Fibroblast of lung (primary cell): ENCODE measurements around the gene LHFPL6. TPM values are rescaled to one million over a fixed set of nuclear protein-coding genes. Genes with fewer than 3 reads are reported as not detected.

Experiments used
- DNase-seq, 2 donors: peaks; one replicate each; pipeline versions ENCODE4 v3.0.0 to v3.0.0-alpha.2; 2010; ENCODE audit warnings: low read depth in 2 of 2
- H2AFZ ChIP-seq: 2 replicates; pipeline ENCODE4 v1.5.1; 2012; ENCODE audit warnings: low read length, control low read depth, inconsistent platforms
- H3K27ac ChIP-seq: 2 replicates; pipeline ENCODE4 v1.5.1; 2011; ENCODE audit warnings: low read length, control low read depth; ENCODE audit not compliant: insufficient read depth
- H3K27me3 ChIP-seq: 2 replicates; pipeline ENCODE4 v1.5.1; 2011; ENCODE audit warnings: mild to moderate bottlenecking, low read length; ENCODE audit not compliant: control insufficient read depth, insufficient read depth
- H3K36me3 ChIP-seq: 2 replicates; pipeline ENCODE4 v1.5.1; 2011; ENCODE audit warnings: low read length; ENCODE audit not compliant: control insufficient read depth, insufficient read depth
- H3K4me1 ChIP-seq: 2 replicates; pipeline ENCODE4 v1.5.1; 2011; ENCODE audit warnings: low read length; ENCODE audit not compliant: control insufficient read depth, insufficient read depth; ENCODE audit errors: extremely low read depth
- H3K4me2 ChIP-seq: 2 replicates; pipeline ENCODE4 v1.5.1; 2011; ENCODE audit warnings: low read length, control low read depth; ENCODE audit not compliant: insufficient read depth; ENCODE audit errors: extremely low read depth
- H3K4me3 ChIP-seq, 4 experiments: fragments of 200-600 bp in 1 of 4; sonication (generic) in 1 of 4; replicated peaks in 1 of 4; 2 replicates each; pipeline ENCODE4 v1.5.1; 2011 to 2016; ENCODE audit warnings: low read length in 4 of 4, low read depth in 3 of 4, mild to moderate bottlenecking in 3 of 4, control low read depth in 2 of 4, inconsistent platforms in 1 of 4, mixed read lengths in 1 of 4; ENCODE audit not compliant: insufficient read depth in 1 of 4; ENCODE audit errors: control extremely low read depth in 1 of 4
- H3K79me2 ChIP-seq: 2 replicates; pipeline ENCODE4 v1.5.1; 2012; ENCODE audit warnings: mild to moderate bottlenecking, low read length, inconsistent platforms; ENCODE audit not compliant: control insufficient read depth, insufficient read depth
- H3K9ac ChIP-seq: 2 replicates; pipeline ENCODE4 v1.5.1; 2011; ENCODE audit warnings: mild to moderate bottlenecking, low read length, control low read depth; ENCODE audit not compliant: insufficient read depth
- H3K9me3 ChIP-seq: 2 replicates; pipeline ENCODE4 v1.5.1; 2012; ENCODE audit warnings: low read depth, low read length; ENCODE audit not compliant: control insufficient read depth, insufficient read depth
- H4K20me1 ChIP-seq: 2 replicates; pipeline ENCODE4 v1.5.1; 2011; ENCODE audit warnings: low read length; ENCODE audit not compliant: control insufficient read depth, insufficient read depth; ENCODE audit errors: extremely low read depth
- EZH2 ChIP-seq: IDR thresholded peaks from 2 replicates; pipeline ENCODE4 v1.5.1; 2012; ENCODE audit warnings: low read length, control low read depth, mild to moderate bottlenecking; ENCODE audit errors: missing control alignments
- polyA plus RNA-seq, 2 donors: library from polyadenylated mRNA; depleted of rRNA in 1 of 2; stranded (reverse) in 1 of 2; unstranded in 1 of 2; fragments of >200 nt; gene quantifications; 2 replicates each; pipeline ENCODE4 v1.2.1, GENCODE V29; 2011 to 2012; ENCODE audit warnings: missing spikeins in 1 of 2
- total RNA-seq: library from RNA; depleted of rRNA; stranded (reverse); fragments of >200 nt; gene quantifications from 2 replicates; pipeline ENCODE4 v1.2.1, GENCODE V29; 2014
- TF ChIP-seq, protein P1 (sequence below), 2 donors: IDR thresholded peaks in 1 of 2; conservative IDR thresholded peaks in 1 of 2; 1 replicate in 1 of 2; 2 replicates in 1 of 2; pipeline ENCODE4 v1.5.1; 2011 to 2012; ENCODE audit warnings: low read length in 2 of 2, control low read depth in 1 of 2, inconsistent platforms in 1 of 2, low read depth in 1 of 2, mild to moderate bottlenecking in 1 of 2

The LHFPL6 gene
- total and polyA plus RNA-seq, 2 donors (not counting 1 experiment from before 2014, with no cell fraction given), result 42.4 to 86.8 TPM

DNA sequence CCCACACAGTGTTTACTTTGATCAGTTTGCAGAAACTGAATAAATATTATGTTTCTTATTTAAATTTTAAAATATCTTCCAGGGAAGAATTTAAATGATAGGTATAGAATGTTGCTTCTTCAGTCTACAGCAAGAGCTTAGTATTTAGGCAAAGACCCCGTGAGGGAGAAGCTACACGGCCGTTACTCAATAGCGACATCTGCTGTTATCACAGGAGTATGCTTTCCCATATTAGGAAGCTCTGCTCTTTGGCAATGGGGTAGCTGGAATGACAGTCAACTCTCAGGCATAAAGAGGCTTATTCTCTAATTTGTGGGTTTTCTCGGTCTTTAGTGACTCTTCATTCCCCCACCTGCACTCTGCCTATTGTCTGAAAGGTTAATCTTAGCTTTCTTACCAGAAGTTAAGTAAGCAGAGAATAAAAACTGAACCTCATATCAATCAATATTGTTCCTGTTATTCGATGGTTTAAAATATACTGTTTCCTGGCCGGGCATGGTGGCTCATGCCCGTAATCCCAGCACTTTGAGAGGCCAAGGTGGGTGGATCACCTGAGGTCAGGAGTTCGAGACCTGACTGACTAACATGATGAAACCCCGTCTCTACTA, 13.2 kb upstream of the LHFPL6 start:
- TF ChIP-seq, protein P1, sequence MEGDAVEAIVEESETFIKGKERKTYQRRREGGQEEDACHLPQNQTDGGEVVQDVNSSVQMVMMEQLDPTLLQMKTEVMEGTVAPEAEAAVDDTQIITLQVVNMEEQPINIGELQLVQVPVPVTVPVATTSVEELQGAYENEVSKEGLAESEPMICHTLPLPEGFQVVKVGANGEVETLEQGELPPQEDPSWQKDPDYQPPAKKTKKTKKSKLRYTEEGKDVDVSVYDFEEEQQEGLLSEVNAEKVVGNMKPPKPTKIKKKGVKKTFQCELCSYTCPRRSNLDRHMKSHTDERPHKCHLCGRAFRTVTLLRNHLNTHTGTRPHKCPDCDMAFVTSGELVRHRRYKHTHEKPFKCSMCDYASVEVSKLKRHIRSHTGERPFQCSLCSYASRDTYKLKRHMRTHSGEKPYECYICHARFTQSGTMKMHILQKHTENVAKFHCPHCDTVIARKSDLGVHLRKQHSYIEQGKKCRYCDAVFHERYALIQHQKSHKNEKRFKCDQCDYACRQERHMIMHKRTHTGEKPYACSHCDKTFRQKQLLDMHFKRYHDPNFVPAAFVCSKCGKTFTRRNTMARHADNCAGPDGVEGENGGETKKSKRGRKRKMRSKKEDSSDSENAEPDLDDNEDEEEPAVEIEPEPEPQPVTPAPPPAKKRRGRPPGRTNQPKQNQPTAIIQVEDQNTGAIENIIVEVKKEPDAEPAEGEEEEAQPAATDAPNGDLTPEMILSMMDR (conservative IDR thresholded peaks at IDR 0.05 in 1 of 2, IDR thresholded peaks at IDR 0.05 in 1 of 2; ENCODE audit: low read depth in 1 of 2, low read length in 2 of 2), result peak; percentile 98
- TF ChIP-seq EZH2, result no peak
- H3K4me1 ChIP-seq, result no peaks in the 10 kb centered on the region
- H3K4me2 ChIP-seq, result no peak overlapping the region
- no peaks in the 10 kb centered on the region for H3K9me3 ChIP-seq
- H3K36me3 ChIP-seq, result no peaks in the 10 kb centered on the region
- H3K79me2 ChIP-seq, result no peaks in the 10 kb centered on the region
- H4K20me1 ChIP-seq, result no peaks in the 10 kb centered on the region
- H3K27ac ChIP-seq, result no peak overlapping the region
- no peak overlapping the region for H3K9ac ChIP-seq
- no peak overlapping the region for H3K4me3 ChIP-seq
- no peak overlapping the region for H2AFZ ChIP-seq
- H3K27me3 ChIP-seq, result no peaks in the 10 kb centered on the region
- peak; percentile 47 to 79 for DNase-seq

DNA sequence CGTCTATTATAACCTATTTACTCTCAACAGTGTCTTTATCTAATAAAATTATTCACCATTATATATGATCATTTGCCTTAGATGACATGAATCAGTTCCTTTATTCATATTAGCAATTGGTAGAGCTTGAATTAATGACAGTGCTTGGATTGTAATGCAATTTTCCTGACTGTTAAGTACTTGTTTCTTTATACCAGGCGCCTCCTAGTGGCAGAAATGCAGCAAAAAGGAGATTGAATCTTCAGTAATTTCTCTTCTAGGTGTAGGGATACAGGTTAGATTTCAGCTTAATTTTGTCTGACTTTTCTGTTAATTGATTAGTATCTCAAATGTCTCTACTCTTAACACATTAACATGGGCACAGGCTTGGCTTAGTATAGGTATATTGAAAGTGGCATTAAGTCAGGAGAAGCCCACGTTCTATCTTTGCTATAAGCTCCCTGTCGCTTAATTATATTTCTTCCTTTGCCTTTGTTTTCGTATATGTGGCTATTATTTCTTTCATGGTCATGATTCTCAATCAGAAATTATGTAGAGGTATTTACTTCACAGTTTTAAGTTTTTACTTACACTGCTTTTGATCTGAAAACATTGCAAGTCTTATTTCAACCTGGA, 9.1 kb upstream of the LHFPL6 start:
- Histone ChIP-seq H3K27me3 (no peaks in the 10 kb centered on the region), H2AFZ (no peak overlapping the region), H3K4me2 (no peak overlapping the region), H3K36me3 (no peaks in the 10 kb centered on the region), H3K9ac (no peak overlapping the region), H3K79me2 (no peaks in the 10 kb centered on the region), H3K4me3 (no peak overlapping the region), H3K9me3 (no peaks in the 10 kb centered on the region), H4K20me1 (no peaks in the 10 kb centered on the region), H3K27ac (no peak overlapping the region), H3K4me1 (no peaks in the 10 kb centered on the region)
- DNase-seq, result peak; percentile 71 to 83
- no peak for TF ChIP-seq EZH2
- TF ChIP-seq, protein P1 (conservative IDR thresholded peaks at IDR 0.05 in 1 of 2, IDR thresholded peaks at IDR 0.05 in 1 of 2; ENCODE audit: low read depth in 1 of 2, low read length in 2 of 2), result peak; percentile 72 to 79

GRCh38 chr13:39607876-39608275, 4.9 kb upstream of the LHFPL6 start:
- Histone ChIP-seq H4K20me1 (no peaks in the 10 kb centered on the region), H3K27ac (no peak overlapping the region), H3K4me3 (no peak overlapping the region), H2AFZ (no peak overlapping the region), H3K79me2 (no peaks in the 10 kb centered on the region), H3K4me1 (peaks cover 2% of the 10 kb centered on the region), H3K9ac (no peak overlapping the region), H3K4me2 (no peak overlapping the region), H3K9me3 (no peaks in the 10 kb centered on the region), H3K27me3 (no peaks in the 10 kb centered on the region), H3K36me3 (no peaks in the 10 kb centered on the region)
- TF ChIP-seq EZH2, result no peak
- TF ChIP-seq, protein P1 (conservative IDR thresholded peaks at IDR 0.05 in 1 of 2, IDR thresholded peaks at IDR 0.05 in 1 of 2; ENCODE audit: low read depth in 1 of 2, low read length in 2 of 2), result no peak
- no peak for DNase-seq
